D721Med (cell line): Measurements from ENCODE around the gene MAP7.

ENCODE experiments used
- DNase-seq: peaks from one replicate; pipeline ENCODE4 v3.0.0; 2011; ENCODE audit warnings: low spot score; ENCODE audit not compliant: insufficient read length
- FAIRE-seq: peaks from 2 replicates; lab custom pipeline; 2011; peaks lifted over from hg19 to GRCh38; lab: Jason Lieb, UNC
- TF ChIP-seq, protein P1 (sequence below): IDR thresholded peaks from 2 replicates; pipeline ENCODE4 v1.5.1; 2012; ENCODE audit warnings: mild to moderate bottlenecking, control low read depth; ENCODE audit not compliant: insufficient read depth; ENCODE audit errors: missing control alignments

The MAP7 gene

DNA sequence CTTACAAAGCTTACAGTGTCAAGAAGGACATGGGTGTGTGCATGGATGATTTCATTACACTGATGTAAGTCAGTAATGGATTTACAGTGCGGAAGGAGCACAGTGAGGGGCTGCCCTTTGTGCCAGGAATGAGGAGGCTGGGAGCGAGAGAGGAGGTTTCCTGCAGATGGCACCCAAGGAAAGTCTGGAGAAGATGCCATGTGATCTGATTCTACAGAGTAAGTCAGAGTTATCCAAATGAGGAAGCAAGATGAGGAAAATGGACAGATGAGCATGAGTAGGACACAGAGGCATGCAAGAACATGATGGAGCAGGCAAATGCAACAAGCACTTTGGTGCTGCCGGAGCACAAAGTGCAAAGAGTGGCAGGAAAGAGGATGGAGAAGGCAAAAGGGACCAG, 29.7 kb downstream of the MAP7 start:
- TF ChIP-seq, protein P1, sequence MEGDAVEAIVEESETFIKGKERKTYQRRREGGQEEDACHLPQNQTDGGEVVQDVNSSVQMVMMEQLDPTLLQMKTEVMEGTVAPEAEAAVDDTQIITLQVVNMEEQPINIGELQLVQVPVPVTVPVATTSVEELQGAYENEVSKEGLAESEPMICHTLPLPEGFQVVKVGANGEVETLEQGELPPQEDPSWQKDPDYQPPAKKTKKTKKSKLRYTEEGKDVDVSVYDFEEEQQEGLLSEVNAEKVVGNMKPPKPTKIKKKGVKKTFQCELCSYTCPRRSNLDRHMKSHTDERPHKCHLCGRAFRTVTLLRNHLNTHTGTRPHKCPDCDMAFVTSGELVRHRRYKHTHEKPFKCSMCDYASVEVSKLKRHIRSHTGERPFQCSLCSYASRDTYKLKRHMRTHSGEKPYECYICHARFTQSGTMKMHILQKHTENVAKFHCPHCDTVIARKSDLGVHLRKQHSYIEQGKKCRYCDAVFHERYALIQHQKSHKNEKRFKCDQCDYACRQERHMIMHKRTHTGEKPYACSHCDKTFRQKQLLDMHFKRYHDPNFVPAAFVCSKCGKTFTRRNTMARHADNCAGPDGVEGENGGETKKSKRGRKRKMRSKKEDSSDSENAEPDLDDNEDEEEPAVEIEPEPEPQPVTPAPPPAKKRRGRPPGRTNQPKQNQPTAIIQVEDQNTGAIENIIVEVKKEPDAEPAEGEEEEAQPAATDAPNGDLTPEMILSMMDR = no peak
- no peak for DNase-seq
- FAIRE-seq = no peak

DNA sequence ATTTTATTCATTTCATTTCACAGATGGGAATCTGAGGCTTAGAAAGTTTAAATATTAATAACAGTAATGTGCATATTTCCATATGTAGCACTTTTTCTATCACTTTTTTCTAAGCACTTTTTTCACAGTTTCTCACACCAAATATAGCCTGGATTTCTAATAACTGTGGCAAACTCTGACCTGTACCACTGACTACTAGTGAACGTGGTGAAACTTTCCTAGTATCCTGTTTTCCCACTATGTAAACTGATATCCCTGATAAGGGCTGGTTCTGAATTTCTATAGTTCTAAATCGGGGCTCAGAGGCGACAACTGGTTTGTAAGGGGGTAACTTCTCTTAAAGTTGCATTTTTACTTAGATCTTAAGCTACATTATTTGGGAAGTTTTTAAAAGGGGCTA, 32.6 kb downstream of the MAP7 start:
- DNase-seq = no peak
- TF ChIP-seq, protein P1 = no peak
- no peak for FAIRE-seq

DNA sequence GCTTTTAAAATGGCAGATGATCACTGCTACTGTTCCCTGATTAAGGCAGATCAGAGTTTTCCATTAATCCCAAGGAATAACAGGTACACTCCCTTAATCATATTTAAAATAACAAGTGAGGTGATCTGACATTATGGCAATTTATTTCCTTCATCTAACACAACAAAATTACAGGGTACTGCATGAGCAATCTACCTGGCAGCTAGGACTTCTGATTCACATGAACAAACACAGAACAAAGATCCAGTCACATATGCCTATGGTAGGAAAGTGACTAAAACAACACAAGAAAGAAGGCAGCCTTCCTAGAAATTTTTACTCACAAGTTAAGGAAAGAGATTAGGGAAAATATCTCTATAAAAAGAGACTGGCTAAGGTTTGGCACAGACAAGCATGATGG, 33.2 kb downstream of the MAP7 start:
- peak; percentile 21 for FAIRE-seq
- TF ChIP-seq, protein P1 = no peak
- no peak for DNase-seq

DNA sequence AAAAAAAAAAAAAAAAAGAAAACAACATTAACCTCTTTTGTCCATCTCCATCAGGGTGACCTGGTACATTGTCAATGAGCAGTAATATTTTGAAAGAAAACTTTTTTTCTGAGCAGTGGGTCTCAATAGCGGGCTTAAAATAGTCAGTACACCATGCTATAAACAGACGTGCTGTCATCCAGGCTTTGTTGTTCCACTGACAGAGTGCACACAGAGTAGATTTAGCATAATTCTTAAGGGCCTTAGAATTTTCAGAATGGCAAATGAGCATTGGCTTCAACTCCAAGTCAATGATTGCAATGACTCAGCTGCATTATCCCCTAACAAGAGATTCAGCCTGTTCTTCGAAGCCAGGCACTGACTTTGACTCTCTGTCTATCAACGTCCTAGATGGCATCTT, 35.6 kb downstream of the MAP7 start:
- FAIRE-seq = no peak
- TF ChIP-seq, protein P1 = no peak
- DNase-seq = no peak

DNA sequence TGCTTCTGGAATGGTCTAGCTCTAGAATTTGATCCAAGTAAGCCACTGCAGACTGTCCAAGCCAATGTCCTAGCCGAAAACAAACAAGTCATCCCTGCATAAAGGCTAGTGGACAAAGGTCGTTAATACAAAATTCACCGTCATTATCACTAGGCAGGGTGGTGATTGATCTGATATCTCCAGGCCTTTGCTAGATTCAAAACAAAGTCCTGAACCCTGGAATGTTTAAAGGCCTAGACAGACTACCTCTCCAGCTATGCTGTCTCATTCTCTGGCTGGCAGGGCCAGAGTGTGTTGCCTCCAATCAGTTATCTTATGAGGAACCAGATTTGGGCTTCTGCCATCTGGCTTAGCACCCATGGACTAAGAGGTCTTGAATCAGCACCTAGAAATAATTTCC, 38.3 kb downstream of the MAP7 start:
- TF ChIP-seq, protein P1 = no peak
- FAIRE-seq = no peak

DNA sequence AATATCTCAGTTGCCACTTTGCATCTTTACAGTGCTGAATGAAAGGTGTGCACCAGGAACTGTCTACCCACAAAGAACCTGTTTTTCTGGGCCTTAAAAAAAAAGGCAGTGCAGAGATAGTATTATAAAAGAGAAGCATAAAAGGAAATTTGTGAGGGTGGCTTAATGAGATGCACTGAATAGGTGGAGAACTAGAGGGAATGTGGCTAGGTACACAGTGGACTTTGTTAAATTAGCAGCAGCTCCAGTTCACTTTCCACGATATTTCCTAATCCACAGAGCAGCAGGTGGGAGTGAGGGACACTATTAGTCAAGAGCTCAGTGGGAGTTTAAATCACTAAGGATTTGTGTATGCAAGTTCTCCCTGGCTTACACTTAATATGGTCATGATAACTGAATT, 38.8 kb downstream of the MAP7 start:
- no peak for FAIRE-seq
- TF ChIP-seq, protein P1 = no peak
- no peak for DNase-seq

More for the DNA sequence above, 38.3 kb downstream of the MAP7 start:
- DNase-seq = no peak

DNA sequence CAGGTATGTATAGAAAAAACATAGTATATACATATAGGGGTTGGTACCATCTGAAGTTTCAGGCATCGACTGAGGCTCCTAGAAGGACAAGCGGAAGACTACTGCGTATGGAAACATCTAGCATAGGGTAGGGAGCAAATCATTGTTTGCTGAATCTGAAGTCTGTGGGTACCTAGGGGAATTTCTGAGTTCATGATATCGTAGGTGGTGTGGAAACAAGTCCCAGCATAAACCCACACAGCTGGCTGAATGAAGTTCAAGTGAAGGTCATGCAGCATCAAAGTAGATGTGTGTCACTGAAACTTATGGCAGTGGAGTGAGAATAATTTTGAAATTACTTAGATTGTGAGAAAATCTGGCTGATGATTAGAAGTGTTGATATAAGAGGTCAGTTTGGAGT, 39.4 kb downstream of the MAP7 start:
- TF ChIP-seq, protein P1 = no peak
- no peak for DNase-seq
- no peak for FAIRE-seq
